Measurements from ENCODE around the gene FAM20B. TPM values are rescaled to one million over a fixed set of nuclear protein-coding genes. Genes with fewer than 3 reads are reported as not detected.

Gene FAM20B
- total RNA-seq, 2 donors from 2014 or later, result 37.8 to 39.0 TPM

DNA sequence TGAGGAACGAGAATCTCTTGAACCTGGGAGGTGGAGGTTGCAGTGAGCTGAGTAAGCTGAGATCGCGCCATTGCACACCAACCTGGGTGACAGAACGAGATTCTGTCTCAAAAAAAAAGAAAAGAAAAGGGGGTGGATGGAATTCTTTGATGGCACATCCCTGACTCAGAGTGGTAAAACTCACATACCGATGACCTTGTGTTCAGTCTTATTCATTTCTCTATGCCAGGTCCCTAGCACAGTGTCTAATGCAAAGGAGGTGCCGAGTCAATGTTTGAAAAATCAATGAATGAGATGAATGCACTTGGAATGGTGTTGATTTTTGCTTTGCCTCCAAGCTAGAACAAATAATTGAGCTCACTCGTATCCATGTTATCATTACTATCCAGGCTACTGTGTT is 18.5 kb upstream of the FAM20B start:
- H3K27ac ChIP-seq, result no peak overlapping the region
- DNase-seq (ENCODE audit: low spot score), result no peak

DNA sequence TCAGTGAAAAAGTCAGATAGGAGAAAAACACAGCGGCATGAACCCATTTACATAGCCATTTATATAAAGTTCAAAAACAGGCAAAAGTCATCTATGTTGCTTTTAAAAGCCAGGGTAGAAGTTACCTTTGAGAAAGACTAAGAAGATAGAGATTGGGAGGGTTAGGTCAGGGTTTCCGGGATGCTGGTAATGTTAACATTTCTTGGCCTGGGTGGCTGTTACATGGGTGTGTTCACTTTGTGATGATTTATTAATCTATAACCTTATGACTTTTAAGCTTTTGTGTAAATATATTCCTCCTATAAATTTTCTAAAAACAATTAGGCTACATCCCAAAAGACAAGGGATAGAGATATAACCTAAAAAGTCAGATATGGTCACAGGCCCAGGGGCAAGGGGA is 15.0 kb upstream of the FAM20B start:
- DNase-seq (ENCODE audit: low spot score), result no peak
- Histone ChIP-seq H3K27me3 (no peaks in the 10 kb centered on the region), H3K4me3 (no peak overlapping the region), H3K36me3 (no peaks in the 10 kb centered on the region), H3K27ac (no peak overlapping the region), H3K4me1 (no peaks in the 10 kb centered on the region), H3K9me3 (no peaks in the 10 kb centered on the region)
- TF ChIP-seq, protein P1, sequence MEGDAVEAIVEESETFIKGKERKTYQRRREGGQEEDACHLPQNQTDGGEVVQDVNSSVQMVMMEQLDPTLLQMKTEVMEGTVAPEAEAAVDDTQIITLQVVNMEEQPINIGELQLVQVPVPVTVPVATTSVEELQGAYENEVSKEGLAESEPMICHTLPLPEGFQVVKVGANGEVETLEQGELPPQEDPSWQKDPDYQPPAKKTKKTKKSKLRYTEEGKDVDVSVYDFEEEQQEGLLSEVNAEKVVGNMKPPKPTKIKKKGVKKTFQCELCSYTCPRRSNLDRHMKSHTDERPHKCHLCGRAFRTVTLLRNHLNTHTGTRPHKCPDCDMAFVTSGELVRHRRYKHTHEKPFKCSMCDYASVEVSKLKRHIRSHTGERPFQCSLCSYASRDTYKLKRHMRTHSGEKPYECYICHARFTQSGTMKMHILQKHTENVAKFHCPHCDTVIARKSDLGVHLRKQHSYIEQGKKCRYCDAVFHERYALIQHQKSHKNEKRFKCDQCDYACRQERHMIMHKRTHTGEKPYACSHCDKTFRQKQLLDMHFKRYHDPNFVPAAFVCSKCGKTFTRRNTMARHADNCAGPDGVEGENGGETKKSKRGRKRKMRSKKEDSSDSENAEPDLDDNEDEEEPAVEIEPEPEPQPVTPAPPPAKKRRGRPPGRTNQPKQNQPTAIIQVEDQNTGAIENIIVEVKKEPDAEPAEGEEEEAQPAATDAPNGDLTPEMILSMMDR (IDR thresholded peaks at IDR 0.05), result no peak

More for the DNA sequence above, 18.5 kb upstream of the FAM20B start:
- TF ChIP-seq, protein P1 (IDR thresholded peaks at IDR 0.05), result no peak
- Histone ChIP-seq H3K4me1 (peaks cover 0 to 7% of the 10 kb centered on the region in 2 donors), H3K27me3 (no peaks in the 10 kb centered on the region), H3K4me3 (no peak overlapping the region), H3K9me3 (no peaks in the 10 kb centered on the region), H3K36me3 (no peaks in the 10 kb centered on the region)

DNA sequence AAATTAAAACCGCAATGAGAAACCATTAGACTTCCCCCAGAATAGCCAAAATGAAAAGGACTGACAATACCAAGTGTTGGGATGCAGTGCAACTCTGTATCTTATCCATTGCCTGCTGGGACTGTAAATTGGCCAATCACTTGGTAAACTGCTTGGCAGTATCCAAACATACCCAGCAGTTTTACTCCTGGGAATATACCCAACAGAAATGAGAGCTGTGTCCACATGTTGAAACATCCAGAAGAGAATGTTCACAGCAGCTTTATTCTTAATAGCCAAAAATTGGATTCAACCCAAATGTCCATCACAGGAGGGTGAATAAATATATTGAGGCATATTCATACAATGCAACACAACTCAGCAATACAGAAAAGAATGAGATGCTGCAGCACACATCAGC is 13.7 kb upstream of the FAM20B start:
- H3K4me1 ChIP-seq, result peaks cover 0 to 5% of the 10 kb centered on the region in 2 donors
- TF ChIP-seq, protein P1 (IDR thresholded peaks at IDR 0.05), result no peak
- no peaks in the 10 kb centered on the region for H3K9me3 ChIP-seq
- no peak overlapping the region for H3K27ac ChIP-seq
- no peaks in the 10 kb centered on the region for H3K27me3 ChIP-seq
- H3K4me3 ChIP-seq, result no peak overlapping the region
- DNase-seq (ENCODE audit: low spot score), result no peak
- no peaks in the 10 kb centered on the region for H3K36me3 ChIP-seq

DNA sequence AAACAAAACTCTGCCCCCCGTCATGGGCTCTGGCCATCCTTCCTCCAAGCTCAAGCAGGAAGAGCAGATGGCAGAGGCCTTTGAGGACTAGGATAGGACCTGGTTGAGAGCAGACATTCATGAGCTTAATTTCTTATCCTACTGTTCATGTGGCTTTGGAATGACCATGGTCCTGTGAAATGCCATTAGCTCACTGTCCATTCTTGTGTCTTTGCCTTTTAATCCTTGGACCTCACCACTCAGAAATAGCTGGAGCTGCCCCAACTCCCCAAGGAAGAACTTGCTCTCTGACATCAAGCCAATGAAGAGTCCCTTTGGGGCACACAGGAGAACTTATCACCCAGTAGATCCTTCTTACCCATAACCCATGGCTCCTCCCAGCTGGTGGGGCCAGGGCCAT is 11.6 kb upstream of the FAM20B start:
- Histone ChIP-seq H3K36me3 (no peaks in the 10 kb centered on the region), H3K27me3 (no peaks in the 10 kb centered on the region), H3K4me3 (no peak overlapping the region), H3K4me1 (peaks cover 0 to 15% of the 10 kb centered on the region in 2 donors), H3K9me3 (no peaks in the 10 kb centered on the region), H3K27ac (no peak overlapping the region)
- no peak for DNase-seq (ENCODE audit: low spot score)
- TF ChIP-seq, protein P1 (IDR thresholded peaks at IDR 0.05), result no peak

DNA sequence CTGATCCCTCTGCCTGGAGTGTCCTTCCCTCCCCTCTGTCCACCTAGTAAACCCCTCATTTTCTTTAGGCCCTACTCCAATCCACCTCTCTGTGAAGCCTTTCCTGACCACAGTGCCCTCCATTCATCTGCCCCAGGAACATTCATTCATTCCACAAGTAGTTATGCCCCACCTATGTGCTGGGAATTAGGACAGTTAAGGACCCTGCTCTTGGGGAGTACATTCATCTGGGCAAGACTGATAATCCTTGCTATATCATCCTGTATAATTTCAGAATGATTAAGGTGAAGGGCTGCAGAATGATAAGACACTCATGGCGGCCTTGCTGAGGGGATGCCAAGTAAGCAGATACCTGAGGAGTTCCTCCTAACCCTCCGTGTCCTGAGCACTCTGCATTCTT is 10.3 kb upstream of the FAM20B start:
- peaks cover 0 to 15% of the 10 kb centered on the region in 2 donors for H3K4me1 ChIP-seq
- no peaks in the 10 kb centered on the region for H3K36me3 ChIP-seq
- TF ChIP-seq, protein P1 (IDR thresholded peaks at IDR 0.05), result no peak
- no peaks in the 10 kb centered on the region for H3K9me3 ChIP-seq
- DNase-seq (ENCODE audit: low spot score), result no peak
- H3K27me3 ChIP-seq, result no peaks in the 10 kb centered on the region
- H3K4me3 ChIP-seq, result no peak overlapping the region
- H3K27ac ChIP-seq, result no peak overlapping the region

DNA sequence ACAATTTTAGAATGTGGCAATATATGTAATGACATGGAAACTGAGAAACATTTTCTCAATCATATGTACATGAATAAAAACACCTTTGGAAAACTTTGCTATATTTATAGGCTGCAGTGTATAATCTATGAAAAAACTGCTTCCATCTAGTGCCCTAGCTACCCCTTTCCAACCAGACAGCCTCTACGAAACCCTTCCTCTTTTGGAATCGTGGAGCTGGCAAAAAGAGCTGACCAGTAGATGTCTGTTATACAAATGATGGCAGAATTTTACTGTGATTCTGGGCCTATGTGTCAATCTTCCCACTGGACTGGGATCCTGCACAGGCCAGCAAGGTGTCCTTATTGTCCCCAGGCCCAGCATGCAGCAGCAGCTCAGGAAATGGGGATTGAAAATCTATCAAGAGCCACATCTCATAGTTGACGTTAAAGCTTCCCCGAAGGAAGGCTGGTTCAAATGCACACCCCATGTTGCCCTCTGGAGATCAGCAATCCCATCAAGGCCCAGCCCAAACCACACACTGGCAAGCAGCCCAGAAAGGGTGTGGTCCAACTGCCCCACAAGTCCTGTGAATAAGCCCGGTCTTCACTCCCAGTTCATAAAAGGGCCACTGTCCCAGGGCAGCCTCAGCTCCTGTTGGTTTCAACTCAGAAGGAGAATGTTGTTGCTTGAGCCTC is 8.8 kb upstream of the FAM20B start:
- Histone ChIP-seq H3K4me1 (peaks cover 0 to 15% of the 10 kb centered on the region in 2 donors), H3K27ac (peak overlapping the region; percentile 4 to 20), H3K36me3 (no peaks in the 10 kb centered on the region), H3K9me3 (no peaks in the 10 kb centered on the region), H3K4me3 (no peak overlapping the region), H3K27me3 (no peaks in the 10 kb centered on the region)
- peak; percentile 90 for DNase-seq (ENCODE audit: low spot score)
- TF ChIP-seq, protein P1 (IDR thresholded peaks at IDR 0.05), result no peak

Measured in right atrium auricular region (tissue), 2 donors.